Cardiac muscle cell (in vitro differentiated cells and primary cell): ENCODE results near the gene UNC13A. TPM values are rescaled to one million over a fixed set of nuclear protein-coding genes. Genes with fewer than 3 reads are reported as not detected.

ENCODE experiments used
- DNase-seq, 2 donors: peaks; one replicate each; pipeline versions ENCODE4 v3.0.0 to v3.0.0-alpha.2; 2010 to 2017; ENCODE audit warnings: low read depth in 1 of 2, low spot score in 1 of 2
- H3K27ac ChIP-seq: fragments of 200-600 bp; sonication (generic); 2 replicates; pipeline ENCODE4 v1.5.1; 2016
- H3K27me3 ChIP-seq: fragments of 200-600 bp; sonication (generic); 2 replicates; pipeline ENCODE4 v1.6.0; 2016; ENCODE audit warnings: control low read depth
- H3K36me3 ChIP-seq: fragments of 200-600 bp; sonication (generic); 2 replicates; pipeline ENCODE4 v1.5.1; 2016; ENCODE audit warnings: control low read depth
- H3K4me1 ChIP-seq: fragments of 200-600 bp; sonication (generic); 2 replicates; pipeline ENCODE4 v1.8.1; 2017; ENCODE audit warnings: low read depth, mild to moderate bottlenecking, mixed run types
- H3K4me3 ChIP-seq: fragments of 200-600 bp; sonication (generic); 2 replicates; pipeline ENCODE4 v1.5.1; 2016; ENCODE audit warnings: mild to moderate bottlenecking
- H3K9me3 ChIP-seq: fragments of 200-600 bp; sonication (generic); 2 replicates; pipeline ENCODE4 v1.5.1; 2017; ENCODE audit warnings: low read depth, mild to moderate bottlenecking, control low read depth
- CTCF ChIP-seq: IDR thresholded peaks from 2 replicates; pipeline ENCODE4 v1.5.1; 2012; ENCODE audit warnings: low read depth, mild to moderate bottlenecking, low read length
- polyA plus RNA-seq: library from polyadenylated mRNA; unstranded; fragments of >200 nt; fragmentation: Nextera tagmentation; extraction: Ambion mirVana; gene quantifications from 2 replicates; pipeline ENCODE4 v1.2.1, GENCODE V29; 2016
- total RNA-seq: library from RNA; depleted of rRNA; stranded (reverse); fragments of >200 nt; gene quantifications from 2 replicates; pipeline ENCODE4 v1.2.3, GENCODE V29; 2016

Gene UNC13A
- total and polyA plus RNA-seq, 2 experiments from 2014 or later, result 0.31 to 0.54 TPM

- Histone ChIP-seq H3K27me3 (no peaks in the 10 kb centered on the region), H3K4me3 (no peak overlapping the region), H3K9me3 (no peaks in the 10 kb centered on the region), H3K36me3 (peaks cover 19% of the 10 kb centered on the region), H3K27ac (no peak overlapping the region), H3K4me1 (no peaks in the 10 kb centered on the region)
- no peak for TF ChIP-seq CTCF
- DNase-seq, result no peak
Measured at GRCh38 chr19:17727843-17728242, 39.7 kb upstream of the UNC13A start.

GRCh38 chr19:17726964-17727773 is 39.0 kb upstream of the UNC13A start:
- Histone ChIP-seq H3K27ac (no peak overlapping the region), H3K36me3 (peaks cover 19% of the 10 kb centered on the region), H3K9me3 (no peaks in the 10 kb centered on the region), H3K27me3 (no peaks in the 10 kb centered on the region), H3K4me1 (no peaks in the 10 kb centered on the region), H3K4me3 (no peak overlapping the region)
- TF ChIP-seq CTCF, result no peak
- DNase-seq, result no peak

GRCh38 chr19:17726136-17726741 is 38.1 kb upstream of the UNC13A start:
- no peak for TF ChIP-seq CTCF
- Histone ChIP-seq H3K4me3 (no peak overlapping the region), H3K9me3 (no peaks in the 10 kb centered on the region), H3K4me1 (no peaks in the 10 kb centered on the region), H3K27ac (no peak overlapping the region), H3K36me3 (peaks cover 19% of the 10 kb centered on the region), H3K27me3 (no peaks in the 10 kb centered on the region)
- DNase-seq, result no peak

- DNase-seq, result no peak
- H3K9me3 ChIP-seq, result no peaks in the 10 kb centered on the region
- no peaks in the 10 kb centered on the region for H3K27me3 ChIP-seq
- no peak overlapping the region for H3K27ac ChIP-seq
- peak; percentile 39 for TF ChIP-seq CTCF
- H3K4me1 ChIP-seq, result peaks cover 4% of the 10 kb centered on the region
- H3K36me3 ChIP-seq, result peaks cover 19% of the 10 kb centered on the region
- H3K4me3 ChIP-seq, result no peak overlapping the region
Measured at GRCh38 chr19:17725422-17726078, 37.4 kb upstream of the UNC13A start.

GRCh38 chr19:17724655-17725054 is 36.5 kb upstream of the UNC13A start:
- Histone ChIP-seq H3K27me3 (no peaks in the 10 kb centered on the region), H3K4me1 (peaks cover 8% of the 10 kb centered on the region), H3K27ac (no peak overlapping the region), H3K4me3 (no peak overlapping the region), H3K36me3 (peaks cover 19% of the 10 kb centered on the region), H3K9me3 (no peaks in the 10 kb centered on the region)
- DNase-seq, result no peak
- TF ChIP-seq CTCF, result no peak
